HG03066 (cell line): ENCODE measurements around the gene DAZL.

ENCODE experiments used
- ATAC-seq: cut with Tn5 transposase; IDR thresholded peaks from one replicate; pipeline ENCODE4 v1.9.1; 2021; ENCODE audit warnings: low read depth; ENCODE audit not compliant: unreplicated experiment

The DAZL gene

DNA sequence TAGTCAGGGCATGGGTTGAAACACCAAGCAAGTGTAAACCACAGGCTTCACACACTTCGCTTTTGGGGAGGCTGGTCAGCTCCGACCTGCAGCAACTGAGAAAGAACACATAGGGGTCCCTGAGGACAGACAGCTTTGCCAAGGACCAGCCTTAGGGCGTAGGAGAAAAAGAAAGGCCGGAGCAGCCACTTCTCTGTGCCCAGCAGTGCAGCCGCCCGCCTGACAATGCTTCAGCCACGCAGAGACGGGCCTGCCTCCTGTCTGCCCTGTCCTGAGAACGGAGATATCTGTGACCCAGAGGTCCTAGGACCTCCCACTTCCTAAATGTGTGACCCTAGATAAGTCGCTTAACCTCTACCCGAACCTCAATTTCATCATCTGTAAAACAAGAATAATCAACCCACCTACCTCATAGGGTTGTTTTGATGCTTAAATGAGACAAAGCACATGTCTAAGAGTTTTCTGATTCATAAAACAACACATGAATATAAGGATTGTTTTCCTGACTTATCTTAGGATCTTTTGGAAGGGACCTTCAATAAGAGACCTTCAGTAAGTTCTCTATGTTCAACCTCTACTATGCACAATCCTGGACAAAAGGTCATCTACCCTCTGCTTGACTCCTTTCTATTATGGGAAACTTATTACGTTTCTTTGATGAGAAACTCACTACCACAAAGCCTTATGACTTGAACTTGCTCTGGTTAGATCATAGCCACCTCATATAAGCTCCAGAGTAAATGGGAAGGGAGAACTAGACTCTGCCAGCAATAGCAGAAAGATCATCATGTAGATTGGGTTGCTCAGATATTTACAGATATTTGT, 58.8 kb downstream of the DAZL start:
- no peak for ATAC-seq

DNA sequence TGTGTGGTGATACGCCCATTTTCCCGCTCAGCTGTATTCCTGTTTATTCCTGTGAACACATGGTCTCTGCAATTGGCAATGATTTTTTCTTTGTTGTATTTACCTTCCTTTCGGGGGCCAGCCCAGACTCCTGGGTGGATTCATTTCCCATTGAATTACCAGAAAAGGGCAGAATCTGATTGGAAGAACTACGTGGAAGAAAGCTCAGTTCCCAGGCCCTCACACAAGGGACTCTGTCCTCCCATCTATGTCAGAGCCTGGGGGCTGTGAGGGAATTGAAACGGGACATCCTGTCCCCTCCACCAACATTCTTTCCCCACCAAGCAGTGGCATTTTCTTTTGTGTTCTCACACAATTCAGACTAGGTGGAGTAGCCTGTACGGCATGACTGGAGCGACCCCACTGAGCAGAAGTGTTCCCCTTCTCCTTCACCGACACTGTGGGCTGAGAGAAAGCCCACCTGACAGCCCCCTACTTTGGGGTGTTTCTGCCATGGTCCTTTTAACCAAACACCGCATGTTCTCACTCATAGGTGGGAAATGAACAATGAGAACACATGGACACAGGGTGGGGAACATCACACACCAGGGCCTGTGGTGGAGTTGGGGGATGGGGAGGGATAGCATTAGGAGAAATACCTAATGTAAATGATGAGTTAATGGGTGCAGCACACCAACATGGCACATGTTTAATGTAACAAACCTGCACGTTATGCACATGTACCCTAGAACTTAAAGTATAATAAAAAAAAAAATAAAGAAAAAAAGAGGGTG, 59.6 kb downstream of the DAZL start:
- ATAC-seq = no peak

DNA sequence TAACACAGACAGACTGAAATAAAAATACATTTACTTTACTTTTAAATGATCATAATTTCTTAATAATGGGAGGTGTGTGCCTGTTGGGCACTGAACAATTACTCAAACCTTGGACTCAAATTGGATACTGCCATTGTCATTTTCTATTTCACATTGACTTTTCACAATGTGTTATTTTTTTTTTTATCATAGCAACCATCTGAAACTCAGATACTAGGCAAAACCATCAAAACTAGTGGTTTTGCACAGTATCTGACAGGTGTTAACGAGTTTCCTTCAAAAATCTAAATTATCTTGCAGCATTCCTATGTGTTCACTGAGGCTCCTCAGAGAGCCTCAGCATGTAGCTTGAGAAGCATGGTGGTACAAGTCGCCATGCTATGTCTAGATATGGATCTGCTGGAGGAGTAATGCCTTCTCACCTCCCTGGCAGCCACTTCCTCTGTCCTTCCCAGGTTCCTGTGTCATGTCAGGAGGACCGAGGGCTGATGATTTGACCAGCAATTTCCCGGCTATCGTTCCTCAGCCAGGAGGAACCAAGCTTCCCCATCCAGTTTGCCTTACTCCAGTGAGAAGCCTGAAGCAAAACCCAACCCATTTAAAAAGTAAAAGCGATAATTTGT, 61.9 kb downstream of the DAZL start:
- ATAC-seq = no peak

DNA sequence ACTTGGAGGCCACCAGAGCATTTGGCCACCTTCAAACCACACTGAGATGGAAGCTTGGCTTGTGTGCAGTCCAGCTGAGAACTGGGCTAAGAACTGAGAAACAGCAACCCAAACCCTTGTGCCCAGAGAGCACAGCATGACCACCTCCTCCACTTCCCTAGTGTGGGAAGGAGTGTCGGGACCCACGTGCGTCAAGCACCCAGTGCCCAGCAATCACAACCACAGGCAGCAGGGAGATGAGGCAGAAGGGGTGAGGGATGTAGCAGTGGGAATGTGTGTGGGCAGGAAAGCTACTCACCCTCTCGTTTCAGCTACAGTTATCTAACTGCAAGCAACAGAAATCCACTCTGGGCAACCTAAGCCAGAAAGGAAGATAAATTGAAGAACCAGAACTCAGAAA, 66.7 kb downstream of the DAZL start:
- ATAC-seq = no peak

DNA sequence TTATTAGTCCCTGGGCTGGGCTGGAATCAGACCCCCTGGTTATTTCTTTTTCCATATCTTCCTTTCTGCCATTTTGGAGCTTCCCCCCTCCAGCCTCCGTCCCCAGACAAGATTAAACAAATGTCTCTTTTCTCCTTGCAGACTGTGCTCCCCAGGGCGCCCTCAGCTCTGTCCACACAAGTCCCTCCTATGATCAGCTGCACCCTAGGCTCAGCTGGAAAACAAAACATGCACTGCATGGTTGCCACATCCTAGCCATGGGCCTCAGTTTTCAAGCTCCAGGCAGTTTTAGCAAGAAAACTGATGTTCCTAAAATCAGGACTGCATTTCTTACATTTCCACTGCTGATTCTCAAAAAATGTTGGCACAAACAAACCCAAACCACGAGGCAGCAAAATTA, 68.2 kb downstream of the DAZL start:
- ATAC-seq = no peak
